Measurements from ENCODE around the gene PRMT9. TPM values are rescaled to one million over a fixed set of nuclear protein-coding genes. Genes with fewer than 3 reads are reported as not detected.
A peak's percentile ranks its signal among the peaks of the same experiment; 100 is the strongest.

Gene PRMT9
- total RNA-seq, 1 donor from 2014 or later = 15.9 TPM

GRCh38 chr4:147625733-147626132 lies 58.2 kb downstream of the PRMT9 start:
- DNase-seq (ENCODE audit: extremely low read depth, low read depth, low spot score) = no peak

- DNase-seq (ENCODE audit: extremely low read depth, low read depth, low spot score) = no peak
Measured at GRCh38 chr4:147620315-147620714, 63.6 kb downstream of the PRMT9 start.

GRCh38 chr4:147617841-147618691 lies 65.9 kb downstream of the PRMT9 start:
- no peak for DNase-seq (ENCODE audit: extremely low read depth, low read depth, low spot score)

GRCh38 chr4:147617173-147617840 lies 66.7 kb downstream of the PRMT9 start, which contains the start of gene TMEM184C:
TSS of gene TMEM184C (plus strand) at chr4:147617397. CDS start at chr4:147617957, 560 bp downstream.
- DNase-seq (ENCODE audit: extremely low read depth, low read depth, low spot score) = peak; percentile 64

GRCh38 chr4:147616849-147617172 lies 67.2 kb downstream of the PRMT9 start:
- DNase-seq (ENCODE audit: extremely low read depth, low read depth, low spot score) = no peak

GRCh38 chr4:147610686-147611085 lies 73.3 kb downstream of the PRMT9 start:
- DNase-seq (ENCODE audit: extremely low read depth, low read depth, low spot score) = no peak

GRCh38 chr4:147607471-147607870 lies 76.5 kb downstream of the PRMT9 start:
- no peak for DNase-seq (ENCODE audit: extremely low read depth, low read depth, low spot score)

- DNase-seq (ENCODE audit: extremely low read depth, low read depth, low spot score) = no peak
Measured at GRCh38 chr4:147605499-147605898, 78.5 kb downstream of the PRMT9 start.

GRCh38 chr4:147599769-147600168 lies 84.2 kb downstream of the PRMT9 start:
- no peak for DNase-seq (ENCODE audit: extremely low read depth, low read depth, low spot score)

GRCh38 chr4:147599206-147599605 lies 84.8 kb downstream of the PRMT9 start:
- no peak for DNase-seq (ENCODE audit: extremely low read depth, low read depth, low spot score)

- no peak for DNase-seq (ENCODE audit: extremely low read depth, low read depth, low spot score)
Measured at GRCh38 chr4:147597561-147597960, 86.4 kb downstream of the PRMT9 start.

- no peak for DNase-seq (ENCODE audit: extremely low read depth, low read depth, low spot score)
Measured at GRCh38 chr4:147596981-147597380, 87.0 kb downstream of the PRMT9 start.

- no peak for DNase-seq (ENCODE audit: extremely low read depth, low read depth, low spot score)
Measured at GRCh38 chr4:147596377-147596776, 87.6 kb downstream of the PRMT9 start.

GRCh38 chr4:147594578-147594977 lies 89.4 kb downstream of the PRMT9 start:
- no peak for DNase-seq (ENCODE audit: extremely low read depth, low read depth, low spot score)

GRCh38 chr4:147594107-147594506 lies 89.9 kb downstream of the PRMT9 start:
- no peak for DNase-seq (ENCODE audit: extremely low read depth, low read depth, low spot score)

GRCh38 chr4:147591106-147591505 lies 92.9 kb downstream of the PRMT9 start:
- DNase-seq (ENCODE audit: extremely low read depth, low read depth, low spot score) = no peak

GRCh38 chr4:147590249-147590920 lies 93.6 kb downstream of the PRMT9 start:
- DNase-seq (ENCODE audit: extremely low read depth, low read depth, low spot score) = peak; percentile 61

GRCh38 chr4:147589586-147589985 lies 94.4 kb downstream of the PRMT9 start:
- no peak for DNase-seq (ENCODE audit: extremely low read depth, low read depth, low spot score)
